HL-60/S4 treated with retinoic acid at 250 ng/mL for 4 days and 3 days (cell line): Measurements from ENCODE around the gene AVPR2.

ENCODE experiments used
- in situ Hi-C: fragments of 300-500 bp; cut with MboI; formaldehyde crosslinking; loops from 2 replicates; pipeline ENCODE4 v1.7.0; 2022; ENCODE audit warnings: low sequenced_read_pairs

The AVPR2 gene

DNA sequence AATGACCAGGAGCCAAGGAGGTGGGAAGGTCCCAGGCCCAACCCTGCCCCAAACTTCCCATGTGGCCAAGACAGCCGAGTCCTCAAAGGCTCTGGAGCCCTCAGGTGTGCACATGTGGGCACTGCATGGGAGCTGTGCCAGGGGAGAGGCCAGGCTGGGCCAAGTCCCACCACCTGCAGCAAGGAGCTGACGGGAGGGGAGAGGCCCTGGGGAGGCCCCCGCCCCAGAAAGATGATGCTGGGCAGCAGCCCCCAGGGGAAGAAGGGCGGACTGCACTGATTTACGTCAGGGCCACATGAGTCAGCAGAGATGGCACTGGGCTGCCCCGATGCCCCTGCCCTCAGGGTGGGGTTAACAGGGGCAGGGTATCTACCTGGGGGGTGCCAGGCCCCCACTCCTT is 19.9 kb upstream of the AVPR2 start:
- in situ Hi-C loops, result no loop called here

DNA sequence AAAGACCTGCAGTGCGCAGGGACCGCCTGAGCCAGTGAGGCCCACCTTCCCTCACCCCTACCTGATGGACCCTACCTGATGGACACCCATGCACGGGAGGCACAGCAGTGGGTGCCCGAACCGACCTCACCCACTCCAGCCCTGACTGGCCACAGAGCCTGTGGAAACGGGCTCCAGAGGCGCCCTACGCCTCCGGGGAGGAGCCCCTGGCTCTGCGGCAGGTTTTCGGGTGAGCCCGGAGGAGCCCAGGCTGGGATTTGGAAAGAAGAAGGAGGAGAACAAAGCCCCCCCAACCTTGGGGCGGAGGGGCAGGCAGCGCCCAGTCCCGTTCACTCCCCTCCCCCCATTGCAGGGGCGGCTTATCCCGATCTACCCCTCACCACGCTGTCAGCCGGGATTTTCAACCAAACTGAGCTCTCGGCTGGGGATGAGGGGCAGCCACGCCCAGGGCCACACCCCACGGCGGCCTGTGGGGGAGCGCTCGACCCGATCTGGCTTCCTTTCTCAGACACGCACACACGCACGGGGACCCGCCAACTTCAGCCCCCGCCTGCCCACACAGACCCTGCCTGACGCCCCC is 19.2 kb upstream of the AVPR2 start:
- in situ Hi-C loops, result no loop called here

DNA sequence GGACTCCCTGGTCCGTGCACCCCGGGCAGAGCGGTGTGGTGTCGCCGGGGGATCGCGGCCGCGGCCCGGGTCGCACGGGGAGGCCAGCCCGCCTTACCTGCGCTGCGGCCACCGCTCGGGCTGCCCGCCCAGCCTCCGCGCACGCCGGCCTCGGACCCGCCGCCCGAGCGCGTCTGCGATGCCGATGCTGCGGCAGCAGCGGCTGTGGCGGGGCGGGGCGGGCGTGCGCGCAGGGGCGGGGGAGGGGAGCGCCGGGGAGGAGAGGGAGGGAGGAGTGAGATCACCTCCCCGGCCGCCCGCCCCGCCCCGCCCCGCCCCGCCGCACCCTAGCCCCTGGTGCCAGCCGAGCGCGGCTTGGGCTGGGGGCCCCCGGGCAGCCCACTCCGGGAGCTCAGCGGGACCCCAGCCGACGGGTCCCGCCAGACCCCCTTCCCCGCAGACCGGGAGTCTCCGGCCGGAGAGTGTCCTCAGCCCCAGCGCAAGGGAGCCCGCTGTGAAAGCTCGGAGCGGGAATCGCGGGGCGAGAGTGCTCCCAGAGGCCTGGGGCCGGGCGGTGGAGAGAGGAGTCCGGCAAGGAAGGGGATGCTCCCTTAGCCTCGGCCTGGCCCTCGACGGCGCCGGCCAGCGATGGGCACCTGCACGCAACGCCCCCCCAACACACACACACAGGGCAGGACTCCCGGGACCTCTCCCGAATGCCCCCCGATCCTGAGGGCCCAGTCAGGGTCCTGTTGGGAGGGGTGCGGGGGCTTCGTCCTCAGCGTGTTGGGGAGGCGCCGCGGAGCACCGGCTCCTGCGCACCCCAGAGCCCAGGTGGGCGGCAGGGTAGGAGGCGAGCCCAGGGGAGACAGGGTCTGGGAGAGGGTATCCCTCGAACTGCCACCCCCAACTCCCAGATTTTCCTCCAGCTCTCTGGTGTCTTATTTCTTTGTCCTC is 18.2 kb upstream of the AVPR2 start, which contains the start of gene L1CAM:
Gene L1CAM, minus strand, starts transcription at position 206 of the 936 bp plus-strand sequence. CDS start 10,337 bp downstream, outside the sequence.
- in situ Hi-C loops, result no loop called here

DNA sequence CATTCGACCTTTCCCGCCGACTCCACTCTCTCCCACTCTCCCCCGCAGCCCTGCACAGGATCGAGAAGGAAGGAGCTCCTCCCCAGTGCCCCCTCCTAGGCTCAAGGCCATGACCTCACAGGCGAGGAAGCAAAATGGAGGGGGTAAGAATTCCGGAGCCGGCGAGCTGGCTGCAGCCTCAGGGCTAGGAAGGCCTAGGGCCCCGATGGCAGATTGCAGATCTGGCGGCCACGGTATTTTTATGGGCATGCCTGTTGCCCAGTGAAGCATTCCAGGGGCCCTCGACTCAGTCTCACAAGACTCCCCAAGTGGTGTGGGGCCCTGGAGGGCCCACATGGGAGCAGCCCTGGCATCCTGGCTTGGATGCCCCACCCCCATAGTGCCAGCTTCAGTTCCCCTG is 17.6 kb upstream of the AVPR2 start:
- in situ Hi-C loops, result no loop called here

DNA sequence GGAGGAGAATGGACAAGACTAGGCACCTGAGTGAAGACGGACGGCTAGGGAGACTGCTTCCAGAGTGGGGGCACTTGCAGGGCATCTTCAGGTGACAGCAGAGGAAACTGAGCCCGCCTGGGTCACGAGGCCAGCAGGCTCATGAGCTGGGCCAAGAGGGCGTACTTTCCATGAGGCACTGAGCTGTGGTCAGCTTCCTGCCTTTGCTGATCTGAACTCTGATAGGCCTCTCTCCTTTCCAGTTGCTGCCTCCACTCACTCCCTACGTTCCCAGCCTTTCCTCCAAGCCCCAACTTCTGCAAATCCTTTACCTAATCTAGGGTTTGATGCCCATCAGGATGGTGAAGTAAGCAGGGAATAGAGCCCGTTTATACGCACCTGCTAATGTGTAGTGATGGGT is 17.1 kb upstream of the AVPR2 start:
- in situ Hi-C loops, result no loop called here

DNA sequence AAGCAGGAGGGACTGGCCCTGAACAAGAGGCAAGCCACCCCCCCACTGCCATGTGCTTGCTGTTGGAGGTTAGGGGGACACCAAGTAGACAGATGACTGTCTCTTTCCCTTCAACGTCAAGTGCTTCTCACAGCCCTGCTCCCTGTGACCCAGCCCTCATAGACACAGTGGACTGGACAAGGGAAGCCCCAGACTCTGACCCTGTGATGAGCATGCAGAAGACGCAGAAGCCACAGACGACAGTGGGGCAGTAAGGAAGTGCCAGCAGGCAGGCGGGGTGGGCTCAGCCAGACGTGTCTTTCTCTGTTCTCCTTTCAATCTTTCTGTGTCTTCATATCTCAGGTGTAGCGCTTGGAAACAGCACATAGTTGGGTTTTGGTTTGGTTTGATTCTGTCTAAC is 16.1 kb upstream of the AVPR2 start:
- in situ Hi-C loops, result no loop called here

DNA sequence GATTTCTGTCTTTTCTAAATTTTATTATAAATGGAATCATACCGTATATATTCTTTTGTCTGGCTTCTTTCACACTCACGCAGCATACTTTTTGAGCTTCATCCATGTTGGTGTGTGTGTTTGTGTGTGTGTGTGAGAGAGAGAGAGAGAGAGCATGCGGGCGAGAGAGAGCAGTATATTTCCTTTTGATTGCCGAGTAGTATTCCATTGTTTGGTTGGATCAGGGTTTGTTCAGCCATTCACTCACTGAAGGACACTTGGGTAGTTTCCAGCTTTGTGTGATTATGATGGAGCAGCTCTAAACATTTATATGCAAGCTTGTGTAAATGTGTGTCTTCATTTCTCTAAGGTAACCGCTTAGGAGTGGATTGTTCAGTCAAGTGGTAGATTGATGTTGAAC is 15.3 kb upstream of the AVPR2 start:
- in situ Hi-C loops, result no loop called here

DNA sequence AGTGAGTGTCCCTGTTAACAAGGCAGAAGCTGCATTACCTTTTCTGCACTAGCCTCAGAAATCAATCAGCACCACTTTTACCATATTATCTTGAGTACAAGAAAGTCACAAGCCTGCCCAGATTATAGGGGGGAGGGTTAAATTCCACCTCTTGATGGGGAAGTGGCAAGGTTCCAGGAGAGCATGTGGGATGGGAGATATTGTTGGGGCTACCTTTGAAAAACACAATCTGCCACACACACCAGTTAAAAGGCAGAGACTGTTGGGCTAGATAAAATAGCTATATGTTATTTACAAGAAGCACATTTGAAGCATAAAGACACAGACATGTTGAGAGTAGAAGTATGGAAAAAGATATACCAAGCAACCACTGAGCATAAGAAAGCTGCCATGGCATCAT is 6.6 kb upstream of the AVPR2 start:
- in situ Hi-C loops, result no loop called here

DNA sequence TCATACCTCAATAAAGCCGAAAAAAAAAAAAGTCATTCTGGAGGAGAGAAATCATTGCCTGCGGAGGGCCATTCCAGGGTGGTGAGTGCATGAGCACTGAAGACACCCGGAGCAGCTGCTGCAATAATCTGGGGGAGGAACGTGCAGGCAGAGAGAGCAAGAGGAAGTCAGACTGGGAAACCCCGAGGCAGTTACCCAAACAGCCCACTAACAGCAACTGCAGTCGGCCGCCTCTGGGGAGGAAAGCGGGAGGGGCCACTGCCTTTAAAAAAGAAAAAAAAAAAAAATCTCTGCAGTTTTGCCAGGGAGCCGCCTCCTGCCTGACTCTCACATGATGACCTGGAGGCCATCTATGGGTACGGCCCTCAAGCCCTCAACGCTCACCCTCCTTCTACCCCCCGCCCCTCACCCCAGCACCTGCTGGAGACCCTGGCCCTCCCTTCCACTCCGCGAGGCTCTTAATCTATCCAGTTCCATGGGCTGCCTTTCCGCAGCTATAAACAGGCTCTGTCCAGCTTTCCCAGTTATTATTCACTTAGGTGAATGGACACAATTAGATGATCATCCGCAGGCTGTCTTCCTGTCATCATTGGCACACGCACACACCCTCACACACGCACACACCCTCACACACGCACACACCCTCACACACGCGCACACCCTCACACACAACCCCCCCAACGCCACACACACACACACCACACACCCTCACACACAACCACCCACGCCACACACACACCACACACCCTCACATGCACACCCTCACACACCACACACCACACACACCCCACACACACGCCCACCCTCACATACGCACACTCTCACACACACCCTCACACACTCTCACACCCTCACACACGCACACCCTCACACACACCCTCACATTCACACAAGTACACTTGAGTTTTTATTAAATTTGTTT is 3.4 kb upstream of the AVPR2 start:
- in situ Hi-C loops, result no loop called here

DNA sequence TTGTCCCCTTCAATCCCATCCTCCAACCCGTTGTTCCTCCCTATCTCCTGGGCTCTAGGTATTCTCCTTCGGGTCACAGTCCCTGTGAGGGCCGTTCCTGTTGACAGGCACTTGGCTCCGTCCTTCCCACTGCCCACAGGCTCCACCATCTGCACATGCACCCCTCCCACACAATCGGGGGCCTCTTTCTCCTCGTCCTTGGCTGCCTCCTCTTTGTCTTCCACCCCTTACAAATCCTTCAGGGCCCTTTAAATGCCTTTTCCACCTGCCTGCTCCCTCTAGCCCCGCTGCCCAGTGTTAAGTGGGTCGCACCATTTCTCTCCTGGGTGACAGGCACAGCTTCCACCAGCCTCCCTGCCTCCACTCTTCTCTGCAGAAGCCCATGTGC is 2.7 kb upstream of the AVPR2 start:
- in situ Hi-C loops, result no loop called here

DNA sequence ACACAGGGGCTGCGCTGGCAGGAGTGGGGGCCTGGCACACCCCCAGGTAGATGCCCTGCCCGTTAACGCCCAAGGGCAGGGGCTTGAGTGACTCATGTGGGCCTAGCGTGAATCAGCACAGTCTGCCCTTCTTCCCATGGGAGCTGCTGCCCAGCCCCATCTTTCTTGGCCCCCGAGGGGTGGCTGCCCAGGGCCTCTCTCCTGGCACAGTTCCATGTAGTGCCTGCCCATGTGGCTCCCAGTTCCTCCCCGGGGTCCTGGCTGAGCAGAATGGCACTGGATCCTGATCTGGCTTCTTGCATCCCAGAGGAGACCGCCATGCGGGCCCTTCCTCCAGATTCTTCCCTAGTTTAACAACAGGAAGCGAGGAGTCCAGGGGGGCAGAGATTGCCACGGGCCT is 2.1 kb upstream of the AVPR2 start:
- in situ Hi-C loops, result no loop called here

DNA sequence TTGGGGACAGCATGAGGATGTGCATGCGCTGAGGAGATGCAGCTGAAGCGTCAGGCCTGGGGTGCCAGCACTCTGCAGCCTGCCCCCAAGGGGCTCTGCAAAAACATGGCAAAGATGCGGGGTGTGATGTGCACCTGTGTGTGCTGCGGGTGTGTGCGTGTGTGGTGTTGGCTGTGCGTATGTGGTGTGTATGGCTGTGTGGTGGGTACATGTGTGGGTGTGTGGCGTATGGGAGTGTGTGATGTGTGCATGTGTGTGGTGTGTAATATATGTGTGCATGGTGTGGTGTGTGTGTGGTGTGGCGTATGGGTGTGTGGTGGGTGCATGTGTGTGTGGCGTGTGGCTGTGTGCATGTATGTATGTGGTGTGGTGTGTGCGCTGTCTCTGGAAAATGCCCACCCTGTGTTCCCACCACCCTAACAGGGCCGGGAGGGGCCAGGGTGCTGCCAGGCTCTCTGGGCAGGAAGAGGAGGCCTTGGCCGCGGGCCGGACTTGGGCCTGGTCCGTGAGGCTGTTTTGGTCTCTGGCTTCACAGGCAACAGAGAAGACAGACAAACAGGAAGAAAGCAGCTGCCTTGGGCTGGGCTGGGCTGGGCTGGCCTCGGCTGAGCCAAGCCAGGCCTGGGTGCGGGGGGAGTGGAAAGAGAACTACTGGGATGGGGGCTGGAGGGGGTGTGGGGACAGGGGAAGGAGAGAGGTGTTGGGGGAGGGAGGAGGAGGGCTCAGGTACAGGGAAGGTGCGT is 1.1 kb upstream of the AVPR2 start:
- in situ Hi-C loops, result no loop called here

DNA sequence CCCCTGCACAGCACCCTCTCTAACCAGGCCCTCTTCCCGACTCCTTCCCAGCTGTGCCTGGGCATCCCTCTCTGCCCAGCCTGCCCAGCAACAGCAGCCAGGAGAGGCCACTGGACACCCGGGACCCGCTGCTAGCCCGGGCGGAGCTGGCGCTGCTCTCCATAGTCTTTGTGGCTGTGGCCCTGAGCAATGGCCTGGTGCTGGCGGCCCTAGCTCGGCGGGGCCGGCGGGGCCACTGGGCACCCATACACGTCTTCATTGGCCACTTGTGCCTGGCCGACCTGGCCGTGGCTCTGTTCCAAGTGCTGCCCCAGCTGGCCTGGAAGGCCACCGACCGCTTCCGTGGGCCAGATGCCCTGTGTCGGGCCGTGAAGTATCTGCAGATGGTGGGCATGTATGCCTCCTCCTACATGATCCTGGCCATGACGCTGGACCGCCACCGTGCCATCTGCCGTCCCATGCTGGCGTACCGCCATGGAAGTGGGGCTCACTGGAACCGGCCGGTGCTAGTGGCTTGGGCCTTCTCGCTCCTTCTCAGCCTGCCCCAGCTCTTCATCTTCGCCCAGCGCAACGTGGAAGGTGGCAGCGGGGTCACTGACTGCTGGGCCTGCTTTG is 1.1 kb downstream of the AVPR2 start:
- in situ Hi-C loops, result no loop called here

DNA sequence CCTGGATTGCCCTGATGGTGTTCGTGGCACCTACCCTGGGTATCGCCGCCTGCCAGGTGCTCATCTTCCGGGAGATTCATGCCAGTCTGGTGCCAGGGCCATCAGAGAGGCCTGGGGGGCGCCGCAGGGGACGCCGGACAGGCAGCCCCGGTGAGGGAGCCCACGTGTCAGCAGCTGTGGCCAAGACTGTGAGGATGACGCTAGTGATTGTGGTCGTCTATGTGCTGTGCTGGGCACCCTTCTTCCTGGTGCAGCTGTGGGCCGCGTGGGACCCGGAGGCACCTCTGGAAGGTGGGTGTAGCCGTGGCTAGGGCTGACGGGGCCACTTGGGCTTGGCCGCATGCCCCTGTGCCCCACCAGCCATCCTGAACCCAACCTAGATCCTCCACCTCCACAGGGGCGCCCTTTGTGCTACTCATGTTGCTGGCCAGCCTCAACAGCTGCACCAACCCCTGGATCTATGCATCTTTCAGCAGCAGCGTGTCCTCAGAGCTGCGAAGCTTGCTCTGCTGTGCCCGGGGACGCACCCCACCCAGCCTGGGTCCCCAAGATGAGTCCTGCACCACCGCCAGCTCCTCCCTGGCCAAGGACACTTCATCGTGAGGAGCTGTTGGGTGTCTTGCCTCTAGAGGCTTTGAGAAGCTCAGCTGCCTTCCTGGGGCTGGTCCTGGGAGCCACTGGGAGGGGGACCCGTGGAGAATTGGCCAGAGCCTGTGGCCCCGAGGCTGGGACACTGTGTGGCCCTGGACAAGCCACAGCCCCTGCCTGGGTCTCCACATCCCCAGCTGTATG is 1.8 kb downstream of the AVPR2 start:
- in situ Hi-C loops, result no loop called here

DNA sequence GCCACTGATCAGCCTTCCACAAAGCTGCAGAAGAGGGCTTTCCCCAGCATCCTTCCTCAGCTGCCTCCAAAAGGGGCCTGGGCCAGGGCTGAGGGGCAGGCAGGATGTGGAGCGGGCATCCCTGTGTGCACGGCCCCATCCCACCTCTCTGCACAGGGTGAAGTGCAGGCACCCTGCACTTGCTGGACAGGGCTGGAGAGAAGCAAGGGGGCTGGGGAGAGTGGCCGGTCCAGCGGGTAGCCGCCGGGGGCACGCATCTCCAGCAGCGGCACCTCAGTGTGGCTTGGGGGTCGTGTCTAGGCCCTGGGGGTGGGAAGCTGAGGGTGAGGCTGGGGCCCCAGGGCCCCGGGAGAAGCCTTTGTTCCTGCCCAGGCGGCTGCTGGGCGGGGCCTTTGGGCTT is 3.0 kb downstream of the AVPR2 start:
- in situ Hi-C loops, result no loop called here

DNA sequence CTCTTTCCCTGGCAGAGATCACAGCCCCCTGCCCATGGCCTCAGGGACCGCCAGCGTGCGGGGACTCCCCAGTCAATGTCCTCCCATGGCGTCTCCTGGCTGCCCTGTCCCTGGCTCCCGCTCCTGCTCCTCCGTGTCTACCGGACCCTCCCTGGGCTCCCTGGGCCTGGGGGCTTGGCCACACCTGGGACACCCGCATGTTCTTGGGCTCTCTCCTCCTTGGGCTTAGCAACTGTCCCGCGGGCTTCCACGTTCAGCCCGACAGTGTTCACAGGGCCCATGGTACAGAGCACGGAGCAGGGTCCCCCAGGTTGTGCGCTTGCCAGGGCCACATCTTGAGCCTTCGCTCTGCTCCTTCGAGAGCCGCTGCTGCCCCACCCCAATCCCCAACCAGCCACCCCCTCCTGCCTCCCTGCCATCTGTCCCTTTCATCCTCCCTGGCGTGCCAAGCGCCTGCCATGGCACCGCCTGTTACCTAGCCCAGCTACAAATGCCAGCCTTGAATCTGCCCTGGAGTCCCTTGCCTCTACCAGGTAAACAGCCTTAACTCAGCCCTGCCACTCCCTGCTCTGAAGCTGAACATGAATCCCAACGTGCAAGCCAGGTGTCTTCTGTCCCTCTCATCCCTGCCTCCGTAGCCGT is 3.9 kb downstream of the AVPR2 start:
- in situ Hi-C loops, result no loop called here

DNA sequence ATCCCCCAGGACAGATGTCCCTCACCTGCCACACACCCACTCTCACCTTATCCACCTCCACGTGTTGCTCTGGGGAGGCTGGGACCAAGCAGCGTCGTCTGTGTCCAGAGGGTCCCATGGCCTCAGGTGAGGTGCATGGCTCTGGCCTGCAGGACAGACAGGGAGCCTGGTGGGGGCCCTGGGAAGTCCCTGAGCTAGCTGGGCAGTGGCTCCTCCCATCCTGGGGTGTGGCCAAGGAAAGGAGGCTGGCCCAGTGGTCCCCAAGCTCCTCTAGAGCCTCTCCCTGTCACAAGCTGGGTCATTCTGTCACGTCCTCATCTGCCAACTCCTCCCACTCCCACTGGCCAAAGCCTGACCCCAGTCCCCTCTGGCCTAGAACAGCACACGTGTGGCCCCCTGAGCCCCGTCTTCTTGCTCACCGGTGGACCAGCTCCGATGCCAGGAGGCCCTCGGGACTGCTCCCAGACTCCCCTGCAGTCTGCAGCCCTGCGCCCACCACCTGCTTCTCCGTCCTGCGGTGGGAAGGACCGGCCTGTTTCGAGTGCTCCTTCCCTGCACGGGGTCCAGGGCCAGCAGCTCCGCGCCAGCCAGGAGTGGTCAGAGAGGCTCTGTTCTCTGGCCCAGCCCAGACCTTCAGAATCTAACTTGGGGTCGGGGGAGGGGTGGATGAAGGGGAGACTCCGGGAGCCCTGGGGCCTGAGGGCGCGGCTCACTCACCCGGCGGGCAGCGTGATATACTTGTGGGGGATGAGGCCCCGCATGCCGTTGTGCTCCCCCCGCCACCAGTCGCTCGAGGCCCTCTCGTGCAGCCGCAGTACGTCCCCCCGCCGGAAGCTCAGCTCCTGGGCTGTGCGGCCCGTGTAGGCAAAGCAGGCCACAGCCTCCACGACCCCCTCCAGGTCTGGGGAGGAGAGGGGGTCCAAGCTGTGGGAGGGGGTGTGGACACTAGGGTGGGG is 4.8 kb downstream of the AVPR2 start:
- in situ Hi-C loops, result no loop called here

DNA sequence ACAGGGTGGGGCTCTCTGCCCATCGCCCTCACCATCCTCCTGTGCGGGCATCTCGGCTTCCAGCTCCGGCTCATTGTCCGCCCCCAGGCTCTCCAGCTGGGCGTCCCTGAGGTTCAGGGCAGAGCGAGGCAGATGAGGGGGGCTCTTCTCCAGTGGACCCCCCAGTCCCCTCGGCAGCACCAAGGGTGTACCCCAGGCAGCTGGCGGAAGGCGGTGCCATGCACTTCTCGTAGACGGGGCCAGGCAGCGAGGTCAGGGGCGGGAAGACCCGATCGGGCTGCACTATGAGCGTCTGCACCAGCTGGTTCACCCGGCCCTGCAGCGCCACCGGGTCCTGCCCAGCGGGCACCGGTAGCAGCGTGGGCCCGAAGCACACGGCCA is 5.5 kb downstream of the AVPR2 start:
- in situ Hi-C loops, result no loop called here
